ENCODE results near the gene RBM24.
A peak's percentile ranks its signal among the peaks of the same experiment; 100 is the strongest.

Gene RBM24

DNA sequence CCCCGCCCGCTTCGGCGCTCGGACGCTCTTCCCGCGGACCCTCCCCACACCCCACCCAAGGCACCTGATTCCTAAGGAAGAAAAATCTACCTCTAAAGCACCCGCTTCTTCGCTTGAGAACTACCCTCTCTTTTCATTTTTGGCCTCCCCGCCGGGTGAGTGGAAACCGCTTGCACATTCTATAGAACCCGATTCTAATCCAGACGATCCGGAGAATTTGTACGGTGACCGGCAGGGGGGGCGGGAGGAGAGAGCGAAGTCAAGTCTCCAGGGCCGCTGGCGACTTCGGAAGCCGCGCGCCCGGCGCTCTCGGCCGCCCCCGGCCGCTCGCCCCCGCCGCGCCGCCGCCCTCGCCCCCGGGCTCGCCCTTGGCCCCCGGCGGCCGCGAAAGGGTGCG, at the start of gene RBM24:
TSS of gene RBM24 (plus strand) at position 262 of the 397 bp plus-strand sequence. CDS start 221 bp downstream, outside the sequence.
- peak; percentile 55 for DNase-seq (ENCODE audit: low spot score)
- CTCF ChIA-PET: interaction anchor here (0.8 kb wide), 1 partner anchor 11 kb away, joined by 6 read pairs; no protein-coding TSS in a partner anchor

DNA sequence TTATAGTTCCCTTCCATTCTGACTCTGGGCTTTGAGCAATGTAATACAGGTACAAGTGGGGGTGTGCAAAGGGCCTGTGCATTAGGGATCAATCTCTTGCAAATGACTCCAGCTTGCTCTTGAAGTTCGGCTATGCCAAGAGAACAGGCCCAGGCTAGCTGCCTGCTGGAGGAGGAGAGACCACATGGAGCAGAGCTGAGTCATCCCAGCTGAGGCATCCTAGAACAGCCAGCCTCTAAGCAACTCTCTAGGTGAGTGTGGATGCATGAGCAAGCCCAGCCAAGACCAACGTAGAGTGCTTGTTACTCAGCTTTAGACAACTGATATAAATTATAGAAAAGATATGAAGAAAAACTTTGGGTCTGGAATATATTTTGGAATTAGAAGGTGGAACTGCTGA, 47.6 kb upstream of the RBM24 start:
- peak overlapping the region; percentile 50 for H3K27ac ChIP-seq
- POLR2A ChIA-PET (ENCODE audit: low non-redundant PET): no interaction called here
- CTCF ChIA-PET: interaction anchor here (0.6 to 0.7 kb wide), 2 partner anchors 28 to 470 kb away, joined by 4 to 9 read pairs; no protein-coding TSS in a partner anchor
- TF ChIP-seq, protein P1, sequence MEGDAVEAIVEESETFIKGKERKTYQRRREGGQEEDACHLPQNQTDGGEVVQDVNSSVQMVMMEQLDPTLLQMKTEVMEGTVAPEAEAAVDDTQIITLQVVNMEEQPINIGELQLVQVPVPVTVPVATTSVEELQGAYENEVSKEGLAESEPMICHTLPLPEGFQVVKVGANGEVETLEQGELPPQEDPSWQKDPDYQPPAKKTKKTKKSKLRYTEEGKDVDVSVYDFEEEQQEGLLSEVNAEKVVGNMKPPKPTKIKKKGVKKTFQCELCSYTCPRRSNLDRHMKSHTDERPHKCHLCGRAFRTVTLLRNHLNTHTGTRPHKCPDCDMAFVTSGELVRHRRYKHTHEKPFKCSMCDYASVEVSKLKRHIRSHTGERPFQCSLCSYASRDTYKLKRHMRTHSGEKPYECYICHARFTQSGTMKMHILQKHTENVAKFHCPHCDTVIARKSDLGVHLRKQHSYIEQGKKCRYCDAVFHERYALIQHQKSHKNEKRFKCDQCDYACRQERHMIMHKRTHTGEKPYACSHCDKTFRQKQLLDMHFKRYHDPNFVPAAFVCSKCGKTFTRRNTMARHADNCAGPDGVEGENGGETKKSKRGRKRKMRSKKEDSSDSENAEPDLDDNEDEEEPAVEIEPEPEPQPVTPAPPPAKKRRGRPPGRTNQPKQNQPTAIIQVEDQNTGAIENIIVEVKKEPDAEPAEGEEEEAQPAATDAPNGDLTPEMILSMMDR (conservative IDR thresholded peaks at IDR 0.05; ENCODE audit: low read depth): no peak
- peak; percentile 67 for DNase-seq (ENCODE audit: low spot score)

More for the DNA sequence above, at the start of gene RBM24:
- TF ChIP-seq, protein P1 (conservative IDR thresholded peaks at IDR 0.05; ENCODE audit: low read depth): peak; percentile 49; the same call in 1 of the 2 replicates
- POLR2A ChIA-PET (ENCODE audit: low non-redundant PET): no interaction called here
- no peak within 1 kb of the TSS for H3K27ac ChIP-seq

DNA sequence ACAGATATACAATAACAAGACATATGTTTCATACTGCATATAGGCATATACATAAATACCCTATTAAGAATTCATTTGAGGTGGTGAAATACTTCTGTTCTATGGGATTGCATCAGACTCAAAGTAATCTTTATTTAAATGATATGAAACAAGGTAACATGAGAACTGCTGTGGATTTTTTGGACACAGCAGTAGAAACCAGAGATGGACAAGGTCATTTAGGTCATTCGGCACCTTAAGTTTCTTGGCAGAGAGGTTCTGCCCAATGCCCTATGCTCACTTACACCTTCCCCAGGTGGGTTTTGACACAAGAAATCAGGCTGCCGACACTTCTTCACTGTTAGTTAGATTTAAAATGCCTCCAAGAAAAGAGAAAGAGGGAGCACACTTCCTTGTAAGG, 43.9 kb upstream of the RBM24 start:
- H3K27ac ChIP-seq: no peak overlapping the region
- TF ChIP-seq, protein P1 (conservative IDR thresholded peaks at IDR 0.05; ENCODE audit: low read depth): no peak
- DNase-seq (ENCODE audit: low spot score): no peak
- POLR2A ChIA-PET (ENCODE audit: low non-redundant PET): no interaction called here
- CTCF ChIA-PET: no interaction called here

DNA sequence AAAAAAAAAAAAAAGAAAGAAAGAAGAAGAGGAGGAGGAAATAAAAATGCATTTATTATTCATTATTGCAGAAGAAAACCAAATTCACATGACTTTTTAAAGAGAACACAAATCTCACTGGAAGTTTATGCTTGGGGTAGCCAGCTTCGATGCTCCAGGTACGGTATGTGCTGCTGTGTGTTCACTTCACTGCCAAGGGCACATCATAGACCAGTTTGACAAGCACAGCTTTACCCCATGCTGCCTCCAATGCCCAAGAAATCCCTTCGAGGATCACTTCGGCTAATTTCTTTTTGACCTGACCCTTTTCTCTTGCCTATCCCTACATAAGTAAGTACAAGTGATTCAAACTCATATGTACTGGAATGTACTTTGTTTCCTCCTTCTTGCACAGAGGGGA, 41.9 kb upstream of the RBM24 start:
- POLR2A ChIA-PET (ENCODE audit: low non-redundant PET): no interaction called here
- H3K27ac ChIP-seq: no peak overlapping the region
- CTCF ChIA-PET: no interaction called here
- DNase-seq (ENCODE audit: low spot score): no peak
- TF ChIP-seq, protein P1 (conservative IDR thresholded peaks at IDR 0.05; ENCODE audit: low read depth): no peak

DNA sequence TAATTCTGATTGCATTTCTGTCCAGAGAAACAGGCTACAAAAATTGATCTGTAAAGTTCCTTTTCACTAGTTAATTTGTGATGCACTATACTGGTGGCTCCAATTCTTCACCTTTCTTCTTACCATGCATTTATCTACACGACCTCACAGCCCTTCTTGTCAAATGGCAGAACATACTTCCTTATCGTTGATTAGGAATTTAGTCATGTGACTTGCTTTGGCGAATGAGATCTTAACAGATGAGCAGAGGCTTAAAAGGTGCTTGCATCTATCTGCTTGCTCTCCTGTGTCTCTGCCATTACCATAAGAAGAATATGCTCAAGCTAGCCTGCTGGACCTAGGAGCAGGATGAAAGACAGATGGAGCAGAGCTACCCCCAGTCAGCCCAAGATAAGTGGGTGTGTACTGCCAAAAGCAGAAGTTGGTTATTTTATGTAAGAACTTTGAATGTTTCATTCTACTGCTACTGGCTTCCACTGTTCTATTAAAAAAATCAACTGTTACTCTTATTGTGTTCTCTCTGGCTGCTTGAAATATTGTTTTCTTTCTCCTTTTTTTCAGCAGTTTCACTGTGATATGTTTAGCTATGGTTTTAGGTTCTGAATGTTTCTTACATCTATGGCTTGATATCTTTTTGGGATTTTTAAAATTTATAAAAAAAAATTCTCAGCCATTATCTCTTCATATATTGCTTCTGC, 40.2 kb upstream of the RBM24 start:
- no peak for DNase-seq (ENCODE audit: low spot score)
- TF ChIP-seq, protein P1 (conservative IDR thresholded peaks at IDR 0.05; ENCODE audit: low read depth): no peak
- ChIA-PET POLR2A (ENCODE audit: low non-redundant PET) (no interaction called here), CTCF (interaction anchor here (0.6 kb wide), 1 partner anchor 1495 kb away, joined by 5 read pairs; no protein-coding TSS in a partner anchor)
- no peak overlapping the region for H3K27ac ChIP-seq

DNA sequence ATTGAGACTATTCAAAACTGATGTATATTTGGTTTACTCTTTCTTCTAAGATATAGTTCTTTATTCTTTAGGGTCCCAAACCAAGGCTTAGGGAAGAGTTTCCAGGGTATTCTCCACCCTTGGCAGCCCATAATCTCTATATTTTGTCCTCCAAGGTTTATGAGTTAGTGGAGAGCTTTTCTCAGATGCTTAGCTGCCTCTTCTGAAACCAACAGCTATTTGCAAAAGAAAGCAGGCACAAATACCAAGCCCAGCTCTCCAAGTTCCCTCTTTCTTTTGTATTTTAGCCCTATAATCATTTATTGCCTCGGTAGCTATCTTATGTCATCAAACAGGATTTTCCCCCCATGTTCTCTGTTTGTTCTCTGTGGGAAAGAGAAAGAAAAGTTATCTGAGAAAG, 39.1 kb upstream of the RBM24 start:
- DNase-seq (ENCODE audit: low spot score): no peak
- ChIA-PET POLR2A (ENCODE audit: low non-redundant PET) (no interaction called here), CTCF (no interaction called here)
- TF ChIP-seq, protein P1 (conservative IDR thresholded peaks at IDR 0.05; ENCODE audit: low read depth): no peak
- no peak overlapping the region for H3K27ac ChIP-seq

Data from RWPE1 (cell line).